D341Med (cell line): ENCODE results near the gene TMEM74B.
"Not testable (repeated sequence)": the region's sequence is repeated elsewhere in the genome, so short reads cannot be mapped to it uniquely, and the experiment has no call there.

Source experiments
- DNase-seq: peaks from one replicate; pipeline ENCODE4 v3.0.0; 2012; ENCODE audit warnings: low spot score

Gene TMEM74B

DNA sequence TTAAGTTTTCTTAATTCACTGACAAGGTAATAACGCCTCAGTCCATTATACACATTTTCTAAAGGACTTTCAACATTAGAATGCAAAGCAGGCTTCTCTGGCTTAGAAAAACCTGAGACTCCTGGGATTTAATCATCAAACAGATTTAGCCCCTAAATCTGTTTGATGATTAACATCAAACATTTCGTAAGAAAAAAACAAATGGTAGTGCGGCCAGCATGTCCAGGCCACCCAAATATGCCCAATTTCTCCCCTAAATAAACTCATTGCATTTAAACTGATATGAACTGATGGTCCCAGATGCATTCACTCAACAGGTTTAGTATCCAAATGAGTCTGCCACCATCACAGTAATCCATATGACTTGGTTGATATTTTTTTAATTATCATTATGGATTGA lies 6.2 kb downstream of the TMEM74B start:
- DNase-seq, result no peak

GRCh38 chr20:1178103-1178502 lies 6.7 kb downstream of the TMEM74B start:
- DNase-seq, result no peak

DNA sequence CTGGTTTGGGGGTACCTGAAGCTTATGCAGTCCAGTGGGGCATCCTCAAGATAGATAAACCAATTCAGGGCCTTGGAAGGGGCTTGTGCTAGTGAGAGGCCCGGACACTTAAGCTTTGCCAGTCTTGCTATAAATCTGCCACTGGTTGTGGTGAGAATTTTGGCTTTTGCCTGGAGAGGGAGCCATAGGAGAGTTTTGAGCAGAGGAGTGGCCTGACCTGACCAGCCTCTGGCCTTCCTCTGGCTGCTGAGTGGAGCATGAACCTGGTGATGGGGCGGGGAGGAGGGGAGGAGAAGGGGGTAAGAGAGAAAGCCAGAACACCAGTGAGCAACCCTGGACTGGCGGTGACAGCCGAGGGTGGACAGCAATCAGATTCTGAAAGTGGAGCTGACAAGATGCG lies 7.1 kb downstream of the TMEM74B start:
- no peak for DNase-seq

- DNase-seq, result no peak
These were observed 10.0 kb downstream of the TMEM74B start for GRCh38 chr20:1174787-1175186.

DNA sequence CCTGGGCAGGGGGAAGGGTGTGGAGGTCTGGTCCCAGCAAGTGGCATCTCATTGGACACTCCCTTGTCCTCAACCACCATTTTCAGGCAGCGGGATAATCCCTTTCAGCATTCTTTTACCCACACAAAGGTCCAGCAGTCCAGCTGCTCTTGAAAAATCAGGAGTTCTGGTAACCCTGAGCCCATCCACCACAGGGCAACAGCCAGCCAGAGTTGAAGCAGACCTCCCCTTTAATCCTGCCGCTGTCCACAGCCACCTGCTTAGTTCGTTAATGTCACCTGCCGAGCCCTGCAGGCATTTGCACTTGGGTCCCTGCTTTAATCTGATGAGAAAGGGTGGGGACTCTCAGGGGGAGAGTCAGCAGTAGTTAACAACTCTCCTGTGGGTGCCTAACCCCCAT lies 11.1 kb downstream of the TMEM74B start:
- no peak for DNase-seq

GRCh38 chr20:1171461-1172093 lies 13.2 kb downstream of the TMEM74B start:
- no peak for DNase-seq

- DNase-seq, result no peak
These were observed 15.6 kb downstream of the TMEM74B start for GRCh38 chr20:1169224-1169623.

GRCh38 chr20:1166948-1167720 lies 17.6 kb downstream of the TMEM74B start:
- no peak for DNase-seq

GRCh38 chr20:1165941-1166340 lies 18.8 kb downstream of the TMEM74B start:
- DNase-seq, result no peak

DNA sequence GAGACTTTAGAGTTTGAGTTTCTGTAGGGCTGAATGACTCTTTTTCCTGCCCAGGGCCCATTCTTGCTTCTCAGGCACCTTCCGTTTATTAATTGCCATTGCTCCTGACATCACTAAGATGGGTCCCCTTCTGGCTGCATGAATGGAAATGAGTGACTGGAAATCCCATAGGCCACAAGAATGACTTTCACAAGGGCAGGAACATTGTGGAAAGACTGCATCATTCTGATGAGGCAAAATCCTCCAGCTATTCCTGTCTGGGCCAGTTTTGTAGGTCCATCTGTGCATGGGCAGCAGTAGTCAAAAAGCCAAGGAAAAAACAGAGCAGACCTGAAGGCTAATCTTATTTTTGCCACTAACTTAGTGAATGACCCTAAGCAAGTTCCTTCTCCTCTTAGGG lies 19.3 kb downstream of the TMEM74B start:
- no peak for DNase-seq

- DNase-seq, result no peak
These were observed 19.9 kb downstream of the TMEM74B start for GRCh38 chr20:1164871-1165270.

GRCh38 chr20:1163653-1164052 lies 21.1 kb downstream of the TMEM74B start:
- DNase-seq, result no peak

- DNase-seq, result no peak
These were observed 21.7 kb downstream of the TMEM74B start for GRCh38 chr20:1163105-1163504.

DNA sequence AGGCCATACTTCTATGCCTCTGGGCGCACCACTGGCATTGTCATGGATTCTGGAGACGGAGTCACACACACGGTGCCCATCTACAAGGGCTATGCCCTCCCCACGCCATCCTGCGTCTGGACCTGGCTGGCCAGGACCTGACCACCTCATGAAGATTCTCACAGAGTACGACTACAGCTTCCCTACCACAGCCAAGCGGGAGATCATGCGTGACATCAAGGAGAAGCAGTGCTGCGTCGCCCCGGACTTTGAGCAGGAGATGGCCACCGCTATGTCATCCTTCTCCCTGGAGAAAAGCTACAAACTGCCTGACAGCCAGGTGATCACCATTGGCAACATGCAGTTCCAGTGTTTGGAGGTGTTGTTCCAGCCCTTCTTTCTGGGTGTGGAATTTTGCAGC lies 23.8 kb downstream of the TMEM74B start:
- no peak for DNase-seq

- no peak for DNase-seq
These were observed 24.3 kb downstream of the TMEM74B start for GRCh38 chr20:1160496-1160895.

DNA sequence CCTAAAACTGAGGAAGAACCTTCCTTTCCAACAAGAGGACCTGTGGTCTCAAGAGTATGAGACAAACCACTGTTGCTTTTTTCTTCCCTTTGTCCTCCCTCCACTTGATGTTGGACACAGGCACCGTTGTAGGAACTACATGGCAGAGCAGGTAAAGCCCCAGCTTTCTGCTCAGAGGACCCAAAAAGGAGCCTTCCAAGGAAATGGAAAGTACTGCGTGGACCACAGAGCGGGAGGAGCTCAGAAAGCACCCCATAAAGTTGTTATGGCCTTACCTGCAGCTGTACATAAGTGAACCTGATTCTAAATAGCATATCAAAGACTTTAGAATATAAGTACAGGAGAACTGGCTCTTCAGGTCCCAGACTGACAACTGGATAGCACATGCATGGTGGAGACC lies 29.4 kb downstream of the TMEM74B start:
- DNase-seq, result no peak

GRCh38 chr20:1154691-1155090 lies 30.1 kb downstream of the TMEM74B start:
- no peak for DNase-seq

DNA sequence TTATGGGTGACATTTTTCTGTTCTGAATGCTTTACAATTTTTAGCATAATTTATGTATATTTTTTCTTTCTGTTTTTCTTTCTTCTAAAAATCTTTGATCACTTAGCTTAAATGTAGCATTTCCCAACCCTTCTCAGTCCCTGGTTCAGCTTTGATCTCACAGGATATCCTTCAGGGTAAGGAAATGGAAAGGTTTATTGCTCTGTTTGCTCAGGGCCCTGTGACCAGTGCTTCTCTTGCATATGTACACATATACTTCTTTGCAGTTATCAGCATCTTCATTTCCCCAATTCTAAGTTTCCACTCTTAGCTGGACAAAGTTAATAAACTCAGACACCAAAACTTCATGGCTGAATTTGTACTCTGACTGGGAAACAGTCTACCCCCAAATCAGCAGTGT lies 30.6 kb downstream of the TMEM74B start:
- DNase-seq, result no peak

DNA sequence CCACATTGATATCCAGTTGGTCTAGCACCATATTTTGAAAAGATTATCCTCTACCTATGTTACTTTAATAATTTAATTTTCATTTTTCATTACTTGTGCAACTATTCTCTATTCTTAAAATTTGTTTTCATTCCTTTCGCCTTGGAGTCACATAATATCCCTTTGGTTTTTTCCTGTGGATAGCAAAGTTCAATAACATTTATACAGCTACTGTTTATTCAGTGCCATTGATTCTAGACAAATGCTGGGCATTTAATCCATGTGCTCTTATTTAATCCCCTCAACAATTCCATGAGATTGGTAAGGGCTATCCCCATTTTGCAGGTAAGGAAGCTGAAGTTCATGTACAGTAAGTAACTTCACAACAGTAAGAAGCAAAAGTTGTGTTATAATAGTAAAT lies 33.8 kb downstream of the TMEM74B start:
- DNase-seq, result no peak

DNA sequence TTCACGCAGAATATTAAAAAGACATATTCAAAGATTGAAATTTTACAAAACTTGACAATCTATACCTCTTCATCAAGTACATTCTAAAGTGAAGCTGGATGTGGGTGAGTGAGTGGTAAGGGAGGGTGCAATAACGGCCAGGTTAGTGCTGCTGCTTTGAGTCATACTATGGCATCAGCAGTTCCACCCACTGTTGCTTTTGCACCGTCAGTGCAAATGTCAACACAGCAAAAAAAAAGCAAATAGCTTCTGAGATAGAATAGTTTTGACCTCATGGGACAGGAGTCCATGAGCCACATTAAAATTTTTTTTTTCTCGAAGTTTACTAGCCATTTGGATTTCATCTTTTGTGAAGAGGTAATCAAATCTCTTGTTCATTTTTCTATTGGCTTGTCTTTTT lies 34.6 kb downstream of the TMEM74B start:
- no peak for DNase-seq

DNA sequence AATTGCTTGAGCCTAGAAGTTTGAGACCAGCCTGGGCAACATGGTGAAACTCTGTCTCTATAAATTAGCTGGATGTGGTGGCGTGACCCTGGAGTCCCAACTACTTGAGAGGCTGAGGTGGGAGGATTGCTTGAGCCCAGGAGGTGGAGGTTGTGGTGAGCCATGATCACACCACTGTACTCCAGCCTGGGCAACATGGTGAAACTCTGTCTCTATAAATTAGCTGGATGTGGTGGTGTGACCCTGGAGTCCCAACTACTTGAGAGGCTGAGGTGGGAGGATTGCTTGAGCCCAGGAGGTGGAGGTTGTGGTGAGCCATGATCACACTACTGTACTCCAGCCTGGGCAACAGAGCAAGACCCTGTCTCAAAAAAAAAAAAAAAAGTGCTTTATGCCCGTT lies 35.0 kb downstream of the TMEM74B start:
- DNase-seq, result not testable (repeated sequence)

GRCh38 chr20:1146957-1147356 lies 37.8 kb downstream of the TMEM74B start:
- DNase-seq, result no peak

DNA sequence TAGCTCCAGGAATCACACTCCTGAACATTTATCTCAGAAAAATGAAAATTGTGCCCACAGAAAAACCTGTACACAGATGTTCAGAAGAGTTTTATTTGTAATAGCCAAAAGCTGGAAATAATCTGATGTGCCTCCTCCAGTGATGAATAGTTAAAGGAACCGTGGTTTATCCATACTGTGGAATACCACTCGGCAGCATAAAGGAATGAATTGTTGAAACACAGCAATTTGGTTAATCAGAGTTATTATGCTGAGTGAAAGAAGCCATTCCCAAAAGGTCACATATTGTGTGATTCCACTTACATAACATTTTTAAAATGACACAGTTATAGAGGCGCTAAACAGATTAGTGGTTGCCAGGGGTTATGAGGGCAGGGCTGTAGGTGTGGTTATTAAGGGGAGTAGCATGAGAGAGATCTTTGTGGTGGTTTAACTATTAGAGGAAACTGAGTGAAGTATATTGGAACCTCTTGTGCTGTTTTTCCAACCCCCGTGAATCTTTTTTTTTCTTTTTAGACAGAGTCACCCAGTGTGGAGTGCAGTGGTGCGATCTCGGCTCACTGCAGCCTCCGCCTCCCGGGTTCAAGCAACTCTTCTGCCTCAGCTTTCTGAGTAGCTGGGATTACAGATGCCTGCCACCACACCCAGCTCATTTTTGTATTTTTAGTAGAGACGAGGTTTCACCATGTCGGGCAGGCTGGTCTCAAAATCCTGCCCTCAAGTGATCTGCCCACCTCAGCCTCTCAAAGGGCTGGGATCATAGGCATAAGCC lies 40.2 kb downstream of the TMEM74B start:
- no peak for DNase-seq
